Spleen (tissue), 11 donors: ENCODE data around the gene CHST12. TPM values are rescaled to one million over a fixed set of nuclear protein-coding genes. Genes with fewer than 3 reads are reported as not detected.

Source experiments
- DNase-seq: peaks from one replicate; pipeline ENCODE4 v3.0.0-alpha.2; 2020
- H3K27ac ChIP-seq, 8 donors: fragments of 200-600 bp; sonication (generic) in 7 of 8; 1 replicate in 4 of 8; 2 replicates in 4 of 8; pipeline versions ENCODE4 v1.5.0 to v1.8.0; 2016 to 2021; ENCODE audit warnings: inconsistent platforms in 4 of 8, mild to moderate bottlenecking in 4 of 8, moderate library complexity in 1 of 8
- H3K27me3 ChIP-seq, 7 donors: fragments of 200-600 bp; sonication (generic) in 6 of 7; replicated peaks in 1 of 7; 1 replicate in 4 of 7; 2 replicates in 3 of 7; pipeline versions ENCODE4 v1.5.0 to v1.8.0; 2016 to 2021; ENCODE audit warnings: inconsistent platforms in 3 of 7, mild to moderate bottlenecking in 1 of 7
- H3K36me3 ChIP-seq, 6 donors: fragments of 200-600 bp; sonication (generic) in 5 of 6; 1 replicate in 4 of 6; 2 replicates in 2 of 6; pipeline versions ENCODE4 v1.5.0 to v1.8.0; 2016 to 2021; ENCODE audit warnings: inconsistent platforms in 2 of 6
- H3K4me1 ChIP-seq, 6 donors: fragments of 200-600 bp; sonication (generic) in 5 of 6; 1 replicate in 3 of 6; 2 replicates in 3 of 6; pipeline versions ENCODE4 v1.5.0 to v1.8.0; 2016 to 2021; ENCODE audit warnings: inconsistent platforms in 3 of 6
- H3K4me3 ChIP-seq, 8 donors: fragments of 200-600 bp; sonication (generic) in 7 of 8; 1 replicate in 4 of 8; 2 replicates in 4 of 8; pipeline versions ENCODE4 v1.5.0 to v1.8.0; 2016 to 2021; ENCODE audit warnings: inconsistent platforms in 4 of 8, mild to moderate bottlenecking in 4 of 8, moderate library complexity in 2 of 8
- H3K9me3 ChIP-seq, 8 donors: fragments of 200-600 bp; sonication (generic) in 7 of 8; 1 replicate in 4 of 8; 2 replicates in 4 of 8; pipeline versions ENCODE4 v1.5.0 to v1.8.0; 2016 to 2021; ENCODE audit warnings: inconsistent platforms in 4 of 8
- CTCF ChIP-seq, 11 experiments: fragments of 200-600 bp in 7 of 11; fragments of 450-650 bp in 4 of 11; sonication (generic) in 4 of 11; IDR thresholded peaks in 8 of 11; conservative IDR thresholded peaks in 3 of 11; 1 replicate in 7 of 11; 2 replicates in 4 of 11; pipeline versions ENCODE4 v1.4.0 to v1.8.0; 2016 to 2021; ENCODE audit warnings: antibody characterized with exemption in 11 of 11, inconsistent platforms in 4 of 11, mild to moderate bottlenecking in 1 of 11
- POLR2A ChIP-seq, 3 donors: fragments of 450-650 bp; IDR thresholded peaks; one replicate each; pipeline ENCODE4 v1.5.1; 2017; ENCODE audit warnings: antibody characterized with exemption in 3 of 3, mild to moderate bottlenecking in 1 of 3
- POLR2AphosphoS5 ChIP-seq, 3 donors: sonication (generic); formaldehyde crosslinking; IDR thresholded peaks; one replicate each; pipeline ENCODE4 v1.5.1; 2017; ENCODE audit warnings: antibody characterized with exemption in 3 of 3
- WGBS, 5 donors: extraction: QIAGEN DNeasy Blood & Tissue Kit in 3 of 5; methylation state at CpG; one replicate each; pipeline versions ENCODE4 v1.1.5 to v1.1.7; 2013 to 2018; 5-methylcytosine and 5-hydroxymethylcytosine counted together
- intact Hi-C: fragments of 100-400 bp; cut with DNase I; formaldehyde crosslinking; loops from one replicate; pipeline ENCODE4 v1.15.0; 2023; ENCODE audit warnings: low total_unique reads
- polyA plus RNA-seq, 3 donors: library from polyadenylated mRNA; stranded (reverse); fragments of 200-250 nt; gene quantifications; one replicate each; pipeline ENCODE4 v1.2.1, GENCODE V29; 2013
- total RNA-seq, 7 donors: library from RNA; depleted of rRNA in 3 of 7; stranded (reverse); fragments of >200 nt in 3 of 7; fragmentation: NEBNext Ultra II Directional in 4 of 7; extraction: Animal tissue kit (Norgen Biotek cat#: 25700) in 4 of 7; gene quantifications; one replicate each; pipeline versions ENCODE4 v1.1.0 to v1.2.1, GENCODE V29; 2016 to 2021
- donor health status: healthy with polysubstance abuse.
- donor health status: DM: no; HTN: no; CAD: no; lungs with moderate emphysema.
- donor health status: DM: no; HTN: no; CAD: no.
- donor health status: Bipolar disorder and iron deficiency.
- donor health status: healthy.
- donor health status: DM: no; HTN: no; CAD: no.
- donor health status: DM: yes; HTN: yes; CAD: no.

The CHST12 gene
- total and polyA plus RNA-seq, 10 donors, result 7.7 to 51.4 (median 31.6) TPM

- H3K36me3 ChIP-seq, result no peaks in the 10 kb centered on the region
- H3K4me1 ChIP-seq, result peaks cover 0 to 33% (median 12%) of the 10 kb centered on the region in 6 donors
- no peak overlapping the region for H3K4me3 ChIP-seq
- H3K27me3 ChIP-seq, result peaks cover 0 to 17% (median 0%) of the 10 kb centered on the region in 7 donors
- TF ChIP-seq POLR2A (IDR thresholded peaks at IDR 0.05) (no peak), CTCF (IDR thresholded peaks at IDR 0.05 in 8 of 11, conservative IDR thresholded peaks at IDR 0.05 in 3 of 11) (no peak), POLR2AphosphoS5 (IDR thresholded peaks at IDR 0.05) (no peak)
- H3K9me3 ChIP-seq, result peaks cover 0 to 9% (median 7%) of the 10 kb centered on the region in 8 donors
- 54 to 69% (median 68%) methylated on average over 4 to 14 of the region's 14 CpGs for WGBS, 5 donors
- no peak overlapping the region for H3K27ac ChIP-seq
- DNase-seq, result no peak
- intact Hi-C loops, result no loop called here
These were observed 84.3 kb downstream of the CHST12 start for GRCh38 chr7:2487586-2488271.

- H3K4me3 ChIP-seq, result no peak overlapping the region
- intact Hi-C loops, result no loop called here
- H3K4me1 ChIP-seq, result peaks cover 0 to 35% (median 13%) of the 10 kb centered on the region in 6 donors
- H3K27ac ChIP-seq, result no peak overlapping the region
- peaks cover 0 to 4% (median 2%) of the 10 kb centered on the region in 8 donors for H3K9me3 ChIP-seq
- peaks cover 0 to 22% (median 0%) of the 10 kb centered on the region in 7 donors for H3K27me3 ChIP-seq
- 68 to 89% (median 81%) methylated on average over 8 of the region's 8 CpGs for WGBS, 5 donors
- TF ChIP-seq POLR2AphosphoS5 (IDR thresholded peaks at IDR 0.05), result no peak
- no peak for TF ChIP-seq POLR2A (IDR thresholded peaks at IDR 0.05)
- TF ChIP-seq CTCF (IDR thresholded peaks at IDR 0.05 in 8 of 11, conservative IDR thresholded peaks at IDR 0.05 in 3 of 11), result no peak
- DNase-seq, result peak; percentile 55
- H3K36me3 ChIP-seq, result no peaks in the 10 kb centered on the region
These were observed 84.8 kb downstream of the CHST12 start for GRCh38 chr7:2488272-2488645.

GRCh38 chr7:2488681-2489080 is 85.3 kb downstream of the CHST12 start:
- H3K27ac ChIP-seq, result no peak overlapping the region

More at GRCh38 chr7:2488681-2489080, 85.3 kb downstream of the CHST12 start:
- intact Hi-C loops, result no loop called here
- Histone ChIP-seq H3K36me3 (no peaks in the 10 kb centered on the region), H3K4me3 (no peak overlapping the region), H3K4me1 (peaks cover 0 to 39% (median 14%) of the 10 kb centered on the region in 6 donors), H3K9me3 (no peaks in the 10 kb centered on the region), H3K27me3 (peaks cover 0 to 27% (median 0%) of the 10 kb centered on the region in 7 donors)
- DNase-seq, result no peak
- 38 to 46% (median 41%) methylated on average over 8 to 9 of the region's 9 CpGs for WGBS, 5 donors
- TF ChIP-seq POLR2AphosphoS5 (IDR thresholded peaks at IDR 0.05) (no peak), POLR2A (IDR thresholded peaks at IDR 0.05) (no peak), CTCF (IDR thresholded peaks at IDR 0.05 in 8 of 11, conservative IDR thresholded peaks at IDR 0.05 in 3 of 11) (no peak)
